HG02588 (cell line): ENCODE measurements around the gene BCS1L.

ENCODE experiments used
- ATAC-seq: cut with Tn5 transposase; IDR thresholded peaks from one replicate; pipeline ENCODE4 v1.9.1; 2021; ENCODE audit warnings: mild to moderate bottlenecking, moderate library complexity; ENCODE audit not compliant: unreplicated experiment

The BCS1L gene, protein sequence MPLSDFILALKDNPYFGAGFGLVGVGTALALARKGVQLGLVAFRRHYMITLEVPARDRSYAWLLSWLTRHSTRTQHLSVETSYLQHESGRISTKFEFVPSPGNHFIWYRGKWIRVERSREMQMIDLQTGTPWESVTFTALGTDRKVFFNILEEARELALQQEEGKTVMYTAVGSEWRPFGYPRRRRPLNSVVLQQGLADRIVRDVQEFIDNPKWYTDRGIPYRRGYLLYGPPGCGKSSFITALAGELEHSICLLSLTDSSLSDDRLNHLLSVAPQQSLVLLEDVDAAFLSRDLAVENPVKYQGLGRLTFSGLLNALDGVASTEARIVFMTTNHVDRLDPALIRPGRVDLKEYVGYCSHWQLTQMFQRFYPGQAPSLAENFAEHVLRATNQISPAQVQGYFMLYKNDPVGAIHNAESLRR

DNA sequence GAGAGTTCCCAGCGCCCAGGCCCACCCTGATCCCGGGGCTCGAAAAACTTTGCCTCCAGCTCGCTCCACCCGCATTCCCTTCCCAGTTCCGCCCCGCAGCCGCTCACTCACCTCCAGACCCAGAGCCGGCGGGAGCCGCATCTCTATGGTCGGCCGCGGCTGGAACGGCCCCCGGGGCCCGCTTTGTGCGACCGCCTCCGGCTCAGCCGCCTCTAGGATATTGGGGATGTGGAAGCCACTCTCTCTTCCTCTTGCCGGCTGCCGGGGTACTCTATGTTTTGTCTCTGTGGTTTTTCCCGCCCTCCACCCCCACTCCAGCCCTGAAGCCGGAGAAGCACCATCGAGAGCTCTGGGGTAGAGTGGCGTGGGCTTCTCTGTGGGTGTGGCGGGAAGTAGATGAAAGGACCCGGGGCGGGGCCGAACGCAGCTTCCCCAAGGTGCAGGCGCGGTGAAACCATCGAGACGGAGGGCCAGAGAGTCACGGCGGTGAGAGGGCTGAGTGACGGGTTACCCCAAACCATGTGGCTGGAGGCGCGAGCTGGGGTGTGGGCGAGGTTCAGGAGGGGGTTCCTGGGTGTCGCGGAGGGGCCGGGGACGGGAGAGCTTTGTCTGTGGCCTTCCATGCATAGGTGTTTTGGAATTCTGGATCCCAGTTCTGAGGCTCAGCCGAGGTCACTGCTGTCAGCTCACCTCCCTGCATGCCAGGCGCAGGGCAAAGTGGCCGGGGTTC, at the start of gene BCS1L, which contains the start of gene ZNF142:
BCS1L (plus strand) TSS at position 426 of the 730 bp plus-strand sequence. CDS start 1,305 bp downstream, outside the sequence.
ZNF142 (minus strand) TSS at position 366 of the 730 bp plus-strand sequence. CDS start 3,194 bp downstream, outside the sequence.
- peak; percentile 95 for ATAC-seq

DNA sequence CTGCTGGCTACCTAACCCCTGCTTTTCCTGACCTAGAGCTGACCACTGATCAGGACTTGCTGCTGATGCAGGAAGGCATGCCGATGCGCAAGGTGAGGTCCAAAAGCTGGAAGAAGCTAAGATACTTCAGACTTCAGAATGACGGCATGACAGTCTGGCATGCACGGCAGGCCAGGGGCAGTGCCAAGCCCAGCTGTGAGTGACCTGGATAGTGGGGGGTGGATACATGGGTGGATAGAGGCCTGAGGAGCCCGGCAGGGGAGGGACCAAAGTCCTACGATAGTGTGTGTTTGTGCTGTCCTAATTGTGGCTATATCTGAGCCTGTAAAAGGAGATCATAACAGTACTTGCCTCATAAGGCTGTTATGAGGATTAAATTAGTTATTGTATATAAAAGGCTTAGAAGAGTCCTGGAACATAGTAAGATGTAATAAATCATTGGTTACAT, 43.6 kb upstream of the BCS1L start:
- ATAC-seq = no peak

DNA sequence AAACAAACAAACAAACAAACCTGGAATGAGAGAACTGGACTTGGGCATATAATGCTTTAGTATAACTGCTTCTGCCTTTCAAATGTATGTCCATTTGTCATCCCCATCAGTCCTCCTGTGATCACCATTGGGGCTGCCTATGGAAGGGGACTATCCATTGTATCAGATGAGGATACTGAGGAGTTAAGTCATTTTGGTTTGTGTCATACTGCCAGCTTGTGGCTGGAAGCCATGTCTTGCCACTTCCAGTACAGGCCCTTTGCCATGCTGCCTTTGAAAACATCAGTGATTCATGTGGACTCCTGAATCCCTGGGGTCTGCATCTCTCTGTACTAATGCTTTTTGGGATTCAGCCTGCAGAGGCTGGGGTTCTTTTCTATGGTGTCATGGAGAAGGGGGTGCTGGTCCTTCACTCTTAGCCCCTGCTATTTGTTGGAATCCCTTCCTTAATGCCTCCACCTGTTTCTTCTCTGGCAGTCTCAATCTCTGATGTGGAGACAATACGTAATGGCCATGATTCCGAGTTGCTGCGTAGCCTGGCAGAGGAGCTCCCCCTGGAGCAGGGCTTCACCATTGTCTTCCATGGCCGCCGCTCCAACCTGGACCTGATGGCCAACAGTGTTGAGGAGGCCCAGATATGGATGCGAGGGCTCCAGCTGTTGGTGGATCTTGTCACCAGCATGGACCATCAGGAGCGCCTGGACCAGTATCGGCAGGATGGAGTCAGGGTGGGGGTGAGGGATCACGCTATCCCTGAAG, 41.2 kb upstream of the BCS1L start:
- ATAC-seq = no peak

DNA sequence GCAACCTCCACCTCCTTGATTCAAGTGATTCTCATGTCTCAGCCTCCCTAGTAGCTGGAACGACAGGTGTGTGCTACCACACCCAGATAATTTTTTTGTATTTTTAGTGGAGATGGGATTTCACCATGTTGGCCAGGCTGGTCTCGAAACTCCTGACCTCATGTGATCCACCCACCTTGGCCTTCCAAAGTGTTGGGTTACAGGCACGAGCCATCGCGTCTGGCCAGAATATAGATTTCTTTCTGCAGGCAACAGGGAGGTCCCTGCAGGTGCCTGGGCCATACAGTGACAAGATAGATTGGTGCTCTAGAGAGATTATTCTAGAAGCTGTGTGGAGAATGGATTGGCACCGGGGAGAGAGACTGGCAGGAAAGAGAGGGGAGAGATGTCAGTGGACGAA, 38.5 kb upstream of the BCS1L start:
- no peak for ATAC-seq

DNA sequence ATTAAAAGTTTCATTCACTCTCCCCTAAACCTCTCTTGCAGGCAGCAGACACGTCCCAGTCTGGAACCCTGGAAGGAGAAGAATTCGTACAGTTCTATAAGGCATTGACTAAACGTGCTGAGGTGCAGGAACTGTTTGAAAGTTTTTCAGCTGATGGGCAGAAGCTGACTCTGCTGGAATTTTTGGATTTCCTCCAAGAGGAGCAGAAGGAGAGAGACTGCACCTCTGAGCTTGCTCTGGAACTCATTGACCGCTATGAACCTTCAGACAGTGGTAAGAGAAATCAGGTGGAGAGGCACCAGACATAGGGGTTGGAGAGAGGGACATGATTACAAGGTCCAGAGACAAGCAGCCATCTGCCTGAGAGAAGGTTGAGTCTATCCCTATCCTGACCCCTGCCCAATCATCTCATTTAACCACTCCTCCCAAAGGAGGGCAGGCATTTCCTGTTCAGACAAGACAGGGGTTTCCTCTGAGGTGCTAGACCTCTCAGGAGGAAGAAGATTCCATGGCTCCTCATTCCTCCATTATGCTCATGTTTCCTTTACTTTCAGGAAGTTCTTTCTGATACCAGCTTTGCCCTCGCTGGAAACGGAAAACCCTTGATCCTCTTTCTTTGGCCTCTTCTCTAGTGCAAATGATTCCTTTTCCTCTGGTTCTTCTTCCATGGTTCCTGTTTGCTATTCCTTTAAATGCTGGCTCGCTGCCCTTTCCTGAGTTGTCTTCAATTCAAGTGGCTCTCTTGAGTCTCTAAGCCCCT, 36.7 kb upstream of the BCS1L start:
- ATAC-seq = no peak

DNA sequence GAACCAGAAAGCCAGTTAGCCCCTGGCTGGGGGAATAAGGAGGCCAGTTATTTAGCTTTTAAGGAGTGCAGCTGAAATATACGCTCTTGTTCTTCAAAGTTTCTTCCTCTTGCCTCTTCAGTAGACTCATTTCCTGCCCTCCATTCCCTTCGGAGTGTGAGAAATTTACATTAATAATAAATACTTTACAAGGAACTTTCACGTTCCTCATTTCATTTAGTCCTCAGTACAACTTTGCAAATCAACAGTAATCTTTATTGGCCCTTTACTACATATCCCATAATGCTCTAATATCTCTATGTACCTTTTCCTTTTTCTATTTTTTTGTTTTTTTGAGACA, 36.1 kb upstream of the BCS1L start:
- no peak for ATAC-seq

DNA sequence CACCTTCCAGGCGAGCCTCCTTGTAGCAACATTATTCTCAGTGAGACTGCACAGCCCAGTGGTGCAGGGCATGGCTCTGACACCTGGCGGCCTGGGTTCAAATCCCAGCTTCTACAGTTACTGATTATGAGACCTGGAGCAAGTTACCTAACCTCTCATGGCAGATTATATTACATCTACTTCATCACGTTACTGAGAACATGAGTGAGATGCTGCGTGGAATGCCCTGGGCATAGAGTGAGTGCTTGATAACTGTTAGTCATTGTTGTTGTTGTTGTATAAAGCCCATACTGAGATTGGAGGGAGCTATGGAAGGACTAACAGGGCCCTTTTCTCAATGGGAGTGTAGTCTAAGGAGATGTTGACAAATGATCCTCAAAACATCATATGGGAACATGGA, 33.1 kb upstream of the BCS1L start:
- no peak for ATAC-seq

DNA sequence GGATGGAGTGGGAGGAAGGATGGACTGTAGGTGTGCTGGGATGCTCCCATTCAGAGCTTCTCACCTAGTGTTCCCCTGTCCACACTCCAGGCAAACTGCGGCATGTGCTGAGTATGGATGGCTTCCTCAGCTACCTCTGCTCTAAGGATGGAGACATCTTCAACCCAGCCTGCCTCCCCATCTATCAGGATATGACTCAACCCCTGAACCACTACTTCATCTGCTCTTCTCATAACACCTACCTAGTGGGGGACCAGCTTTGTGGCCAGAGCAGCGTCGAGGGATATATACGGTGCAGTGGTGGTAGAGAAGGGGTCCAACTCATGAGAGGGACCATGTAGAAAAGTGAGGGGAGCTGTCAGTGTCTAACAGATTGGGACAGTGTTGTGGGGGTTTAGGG, 31.5 kb upstream of the BCS1L start:
- no peak for ATAC-seq

DNA sequence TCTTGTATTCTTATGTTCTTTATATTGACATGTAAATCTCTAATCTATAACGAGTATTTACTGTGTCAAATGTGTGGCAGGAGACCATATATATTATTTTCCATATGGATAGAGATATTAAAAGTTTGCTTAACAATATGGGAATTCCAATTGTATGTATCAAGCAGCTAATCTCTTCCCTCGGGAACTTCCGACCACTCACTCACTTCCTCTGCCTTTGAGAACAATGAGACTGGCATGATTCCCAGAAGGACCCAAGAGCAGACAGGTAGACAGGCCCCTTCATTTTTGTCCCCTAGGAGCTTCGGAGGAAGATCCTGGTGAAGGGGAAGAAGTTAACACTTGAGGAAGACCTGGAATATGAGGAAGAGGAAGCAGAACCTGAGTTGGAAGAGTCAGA, 27.6 kb upstream of the BCS1L start:
- ATAC-seq = no peak

DNA sequence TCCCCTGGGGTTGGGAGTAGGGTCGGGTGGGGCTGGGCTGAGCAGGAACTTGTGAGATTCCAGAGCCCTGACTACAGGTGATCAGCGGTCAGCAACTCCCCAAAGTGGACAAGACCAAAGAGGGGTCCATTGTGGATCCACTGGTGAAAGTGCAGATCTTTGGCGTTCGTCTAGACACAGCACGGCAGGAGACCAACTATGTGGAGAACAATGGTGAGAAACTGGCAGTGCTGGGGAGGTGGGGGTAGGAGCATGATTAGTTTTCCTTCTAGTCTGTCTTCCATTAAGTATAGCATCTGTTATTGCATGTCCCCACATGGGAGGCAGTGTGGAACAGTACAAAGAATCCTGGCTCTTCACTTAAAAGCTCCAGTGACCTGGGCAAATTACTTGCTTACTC, 23.8 kb upstream of the BCS1L start:
- no peak for ATAC-seq

DNA sequence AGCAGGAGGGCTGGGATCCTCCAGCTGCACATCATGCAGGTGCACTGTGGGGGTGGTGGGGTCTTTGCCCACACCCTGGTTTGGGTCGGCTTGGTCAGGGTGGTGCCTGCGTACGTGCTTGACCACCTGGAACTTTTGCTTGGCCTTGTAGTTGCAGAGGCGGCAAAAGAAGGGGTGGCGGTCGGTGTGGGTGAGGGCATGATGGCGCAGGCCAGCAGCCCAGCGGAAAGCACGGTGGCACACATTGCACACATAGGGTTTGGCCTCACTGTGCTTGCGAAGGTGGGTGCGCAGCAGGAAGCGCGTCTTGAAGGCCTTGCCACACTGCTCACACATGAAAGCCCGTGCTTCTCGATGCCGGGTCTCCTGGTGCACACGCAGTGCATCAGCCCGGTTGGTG, 21.1 kb upstream of the BCS1L start:
- ATAC-seq = no peak

DNA sequence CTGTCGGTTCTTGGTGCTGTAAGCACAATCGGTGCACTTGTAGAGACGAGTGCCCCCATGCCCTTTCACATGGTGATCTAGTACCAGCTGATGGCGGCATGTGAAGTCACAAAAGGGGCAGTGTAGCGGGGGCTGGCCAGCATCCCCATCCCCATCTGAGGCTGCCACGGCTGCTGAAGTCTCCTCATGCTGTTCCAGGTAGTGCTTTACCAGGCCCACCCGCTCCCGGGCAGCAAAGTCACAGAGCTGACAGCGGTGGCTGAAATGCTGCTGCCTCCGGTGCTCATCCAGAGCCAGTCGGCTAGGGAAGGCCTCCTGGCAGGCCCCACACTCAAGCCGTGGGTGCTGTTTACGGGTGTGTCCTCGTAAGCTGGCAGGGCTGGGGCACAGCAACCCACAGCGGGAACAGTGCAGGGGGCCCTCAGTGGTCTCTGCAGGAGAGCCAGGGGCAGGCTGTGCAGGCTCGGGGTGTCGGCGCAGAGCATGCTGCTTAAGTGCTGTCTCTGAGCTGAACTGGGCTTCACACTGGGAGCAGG, 17.3 kb upstream of the BCS1L start:
- ATAC-seq = no peak

DNA sequence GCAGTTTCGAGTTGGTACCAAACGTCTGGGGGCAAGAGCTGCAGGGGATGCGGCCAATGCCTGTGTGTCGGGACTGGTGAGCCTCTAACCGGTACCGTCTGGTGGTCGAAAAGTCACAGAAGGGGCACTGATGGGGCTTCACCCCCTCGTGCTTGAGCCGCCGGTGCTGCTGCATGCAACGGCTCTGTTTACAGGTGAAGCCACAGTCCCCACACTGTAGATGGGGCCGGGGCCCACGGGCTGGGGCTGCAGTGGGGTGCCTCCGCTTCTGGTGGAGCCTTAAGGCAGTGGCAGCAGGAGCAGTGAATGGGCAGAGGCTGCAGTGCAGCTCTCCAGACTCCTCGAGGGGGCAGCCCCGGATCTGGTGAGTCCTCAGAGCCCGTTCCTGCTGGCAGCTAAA, 16.7 kb upstream of the BCS1L start:
- no peak for ATAC-seq

DNA sequence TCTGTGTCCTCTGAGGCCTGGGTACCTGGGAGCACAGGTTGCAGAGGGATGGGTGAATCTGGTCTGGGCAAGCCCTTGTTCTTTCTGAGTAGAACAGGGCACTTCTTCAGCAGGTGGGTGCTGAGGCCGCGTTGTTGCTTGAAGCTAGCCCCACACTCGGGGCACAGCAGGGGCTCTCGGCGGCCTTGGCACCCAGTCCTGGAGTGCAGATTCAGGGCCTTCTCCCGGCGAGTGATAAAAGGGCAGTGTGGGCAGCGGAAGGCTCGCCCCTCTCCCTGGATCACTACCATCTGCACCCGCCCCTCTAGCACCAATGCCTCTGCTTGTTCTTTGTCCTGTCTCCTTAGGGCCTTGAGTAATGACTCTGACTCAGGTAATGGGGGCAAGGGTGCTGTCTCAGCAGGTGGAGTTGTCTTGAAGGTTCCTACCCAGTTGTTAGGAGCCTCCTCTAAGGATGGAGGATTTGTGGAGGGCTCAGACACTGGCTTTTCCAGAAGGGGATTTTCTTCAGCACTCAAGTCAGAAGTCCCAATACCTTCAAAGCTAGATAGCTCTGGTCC, 15.7 kb upstream of the BCS1L start:
- ATAC-seq = no peak

DNA sequence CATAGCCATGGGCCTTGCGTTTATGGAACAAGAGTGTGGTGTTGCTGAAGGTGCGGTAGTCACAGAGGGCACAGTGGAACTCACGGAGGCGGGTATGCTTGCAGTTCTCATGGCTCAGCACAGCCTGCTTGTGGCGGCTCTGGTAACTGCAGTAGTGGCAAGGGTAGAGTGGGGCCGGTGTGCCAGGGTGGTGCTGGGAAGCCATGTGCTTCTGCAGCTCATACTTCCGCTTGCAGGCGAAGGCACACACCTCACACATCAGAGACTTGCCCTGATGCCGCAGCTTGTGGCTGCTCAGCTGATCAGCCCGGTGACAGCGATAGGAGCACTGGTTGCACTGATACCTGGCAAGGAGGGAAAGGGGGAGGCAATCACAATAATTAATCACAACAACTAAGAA, 14.8 kb upstream of the BCS1L start:
- no peak for ATAC-seq

DNA sequence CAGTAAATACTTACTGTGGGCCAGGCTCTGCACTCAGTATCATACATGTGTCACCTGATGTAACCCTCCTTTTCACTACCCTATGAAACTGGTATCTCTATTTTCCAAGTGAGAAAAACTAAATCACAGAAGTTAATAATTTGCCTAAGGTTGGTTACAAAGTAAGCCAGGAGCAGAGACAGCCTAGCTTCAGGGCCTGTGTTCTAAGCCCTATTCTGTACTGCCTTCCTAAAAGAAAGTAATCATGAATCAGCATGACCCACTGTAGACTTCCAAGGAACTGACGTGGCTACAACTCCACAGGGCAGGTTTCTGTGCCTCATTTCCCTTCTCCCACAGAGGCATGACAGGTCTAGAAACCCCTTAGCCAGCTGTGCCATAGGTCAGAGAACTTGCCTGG, 14.4 kb upstream of the BCS1L start:
- peak; percentile 42 for ATAC-seq

DNA sequence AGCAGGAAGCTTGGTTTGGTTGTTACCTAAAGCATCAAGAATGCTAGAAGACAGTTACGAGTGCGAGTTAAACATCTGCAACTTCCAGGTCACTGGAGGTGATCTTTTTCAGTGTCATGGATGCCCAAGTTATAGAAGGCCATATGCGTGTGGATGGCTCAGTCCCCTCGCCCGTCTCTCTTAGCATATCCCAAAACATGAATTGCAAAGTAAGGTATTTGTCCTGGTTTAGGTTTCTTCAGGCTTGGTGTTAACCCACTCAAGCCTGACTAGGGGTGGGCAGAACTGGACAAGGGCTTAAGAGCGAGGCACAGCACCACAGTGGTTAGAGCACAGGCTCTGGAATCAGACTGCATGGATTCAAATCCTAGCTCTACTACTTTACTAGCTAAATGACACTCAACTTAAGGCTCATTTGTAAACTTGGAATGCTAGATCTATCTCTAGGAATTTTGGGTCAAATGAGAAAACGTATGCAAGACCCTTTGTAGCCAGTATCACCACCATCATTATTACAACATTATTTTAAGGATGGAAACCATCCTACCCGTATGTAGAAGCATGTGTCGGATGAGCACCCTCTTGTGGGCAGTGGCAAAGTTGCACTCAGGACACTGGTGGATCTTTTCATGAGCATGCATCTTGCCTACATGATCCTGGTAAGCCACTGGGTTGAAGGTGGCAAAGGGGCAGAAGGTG, 11.2 kb upstream of the BCS1L start:
- no peak for ATAC-seq

DNA sequence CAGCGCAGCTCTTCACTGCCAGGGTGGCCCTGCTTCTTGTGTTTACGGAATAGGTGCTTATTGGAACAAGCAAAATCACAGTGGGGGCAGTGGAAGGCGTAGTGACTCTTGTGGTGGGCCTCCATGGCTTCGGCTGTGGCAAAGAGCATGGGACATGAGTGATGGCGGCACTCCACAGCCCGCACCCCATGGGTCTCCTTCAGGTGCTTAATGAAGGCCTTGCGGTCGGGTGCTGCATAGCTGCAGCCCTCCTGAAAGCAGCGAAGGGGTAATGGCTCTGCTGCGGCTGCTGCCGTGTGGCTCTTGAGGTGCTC, 10.7 kb upstream of the BCS1L start:
- ATAC-seq = no peak

DNA sequence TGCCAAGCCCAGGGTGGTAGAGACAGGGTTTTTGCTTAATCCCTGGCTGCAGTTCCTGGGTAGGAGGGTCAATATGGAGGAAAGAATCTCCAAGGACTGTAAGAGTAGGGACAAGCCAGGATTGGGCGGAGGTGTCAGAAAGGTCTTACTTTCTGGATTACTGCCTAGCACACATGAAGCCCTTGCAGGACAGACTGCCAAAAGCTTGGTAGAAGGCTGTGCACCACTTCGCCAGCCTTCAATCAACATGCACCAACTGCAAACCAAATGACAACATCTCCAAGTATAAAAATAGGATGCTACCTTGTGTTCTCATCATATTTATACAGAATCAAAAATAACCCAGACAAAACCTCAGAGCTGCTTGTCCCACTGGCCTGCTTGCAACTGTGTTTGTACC, 3.7 kb upstream of the BCS1L start:
- no peak for ATAC-seq
